Skeletal muscle tissue (tissue), 4 donors: ENCODE data around the gene ITIH2. TPM values are rescaled to one million over a fixed set of nuclear protein-coding genes. Genes with fewer than 3 reads are reported as not detected.
"Not testable (repeated sequence)": the region's sequence is repeated elsewhere in the genome, so short reads cannot be mapped to it uniquely, and the experiment has no call there.

Source experiments
- H3K27ac ChIP-seq: one replicate; pipeline ENCODE4 v1.7.0; 2013; ENCODE audit warnings: mild to moderate bottlenecking, low read depth, low read length, inconsistent platforms
- H3K27me3 ChIP-seq, 3 donors: one replicate each; pipeline ENCODE4 v1.7.0; 2013; ENCODE audit warnings: low read length in 3 of 3; ENCODE audit not compliant: control insufficient read depth in 3 of 3, insufficient read depth in 3 of 3
- H3K36me3 ChIP-seq, 3 donors: one replicate each; pipeline ENCODE4 v1.7.0; 2013; ENCODE audit warnings: low read length in 3 of 3; ENCODE audit not compliant: control insufficient read depth in 3 of 3, insufficient read depth in 3 of 3
- H3K4me1 ChIP-seq, 3 donors: one replicate each; pipeline ENCODE4 v1.7.0; 2013; ENCODE audit warnings: low read length in 3 of 3, mild to moderate bottlenecking in 3 of 3; ENCODE audit not compliant: control insufficient read depth in 3 of 3, insufficient read depth in 3 of 3
- H3K4me3 ChIP-seq, 3 donors: one replicate each; pipeline ENCODE4 v1.7.0; 2013; ENCODE audit warnings: low read length in 3 of 3
- H3K9ac ChIP-seq, 3 donors: one replicate each; pipeline ENCODE4 v1.7.0; 2013; ENCODE audit warnings: low read length in 3 of 3, mild to moderate bottlenecking in 3 of 3, moderate library complexity in 2 of 3, low read depth in 1 of 3
- H3K9me3 ChIP-seq, 3 donors: one replicate each; pipeline ENCODE4 v1.7.0; 2013; ENCODE audit warnings: low read length in 3 of 3; ENCODE audit not compliant: control insufficient read depth in 3 of 3
- total RNA-seq: library from RNA; depleted of rRNA; stranded (reverse); fragments of >200 nt; gene quantifications from one replicate; pipeline ENCODE4 v1.2.3, GENCODE V29; 2014
- donor health status: Osteomylitis.

Gene ITIH2
- total RNA-seq, 1 donor from 2014 or later = 1.6 TPM

- peaks cover 7 to 14% (median 14%) of the 10 kb centered on the region in 3 donors for H3K4me1 ChIP-seq
- peaks cover 10 to 34% (median 30%) of the 10 kb centered on the region in 3 donors for H3K27me3 ChIP-seq
- H3K36me3 ChIP-seq = no peaks in the 10 kb centered on the region
- no peak overlapping the region for H3K4me3 ChIP-seq
- H3K9ac ChIP-seq = no peak overlapping the region
- peak overlapping the region; percentile 33 for H3K27ac ChIP-seq
- no peaks in the 10 kb centered on the region for H3K9me3 ChIP-seq
These were observed 35.6 kb upstream of the ITIH2 start for GRCh38 chr10:7667262-7668141.

GRCh38 chr10:7670157-7670556, 33.0 kb upstream of the ITIH2 start:
- peaks cover 7 to 14% (median 14%) of the 10 kb centered on the region in 3 donors for H3K4me1 ChIP-seq

DNA sequence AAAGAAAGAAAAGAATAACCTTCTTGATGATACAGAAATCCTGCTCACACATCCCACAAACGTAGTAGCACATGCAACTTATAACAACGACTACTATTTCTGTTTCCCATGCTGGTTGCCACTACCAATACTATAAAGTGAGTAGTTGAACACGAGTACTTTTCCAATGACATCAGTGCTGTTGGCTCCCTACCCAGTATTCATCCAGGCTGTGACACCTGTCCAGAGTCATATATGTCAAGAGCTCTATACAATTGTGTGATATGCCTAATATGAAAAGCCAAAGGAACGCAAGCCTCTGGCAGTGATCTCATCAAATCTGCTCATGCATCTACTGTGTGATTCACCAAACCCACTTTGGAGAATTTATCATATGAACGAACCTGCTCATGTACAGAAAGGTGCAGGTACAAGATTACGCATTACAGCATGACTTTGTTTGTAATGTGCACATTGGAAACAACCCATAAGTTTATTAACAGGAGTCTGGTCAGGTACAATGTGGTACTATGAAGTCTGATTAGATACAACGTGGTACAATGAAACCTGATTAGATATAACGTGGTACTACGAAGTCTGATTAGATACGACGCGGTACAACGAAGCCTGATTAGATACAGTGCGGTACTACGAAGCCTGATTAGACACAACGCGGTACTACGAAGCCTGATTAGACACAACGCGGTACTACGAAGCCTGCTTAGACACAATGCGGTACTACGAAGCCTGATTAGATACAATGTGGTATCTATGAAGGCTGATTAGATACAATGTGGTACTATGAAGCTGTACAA, 30.6 kb upstream of the ITIH2 start:
- H3K9ac ChIP-seq = no peak overlapping the region
- H3K27me3 ChIP-seq = peaks cover 3 to 22% (median 13%) of the 10 kb centered on the region in 3 donors
- H3K4me1 ChIP-seq = peaks cover 0 to 3% (median 3%) of the 10 kb centered on the region in 3 donors
- H3K4me3 ChIP-seq = no peak overlapping the region
- H3K9me3 ChIP-seq = no peaks in the 10 kb centered on the region
- no peak overlapping the region for H3K27ac ChIP-seq
- H3K36me3 ChIP-seq = no peaks in the 10 kb centered on the region

More at GRCh38 chr10:7670157-7670556, 33.0 kb upstream of the ITIH2 start:
- Histone ChIP-seq H3K27ac (no peak overlapping the region), H3K36me3 (no peaks in the 10 kb centered on the region), H3K9me3 (no peaks in the 10 kb centered on the region), H3K4me3 (no peak overlapping the region), H3K9ac (no peak overlapping the region), H3K27me3 (peaks cover 4 to 31% (median 26%) of the 10 kb centered on the region in 3 donors)

DNA sequence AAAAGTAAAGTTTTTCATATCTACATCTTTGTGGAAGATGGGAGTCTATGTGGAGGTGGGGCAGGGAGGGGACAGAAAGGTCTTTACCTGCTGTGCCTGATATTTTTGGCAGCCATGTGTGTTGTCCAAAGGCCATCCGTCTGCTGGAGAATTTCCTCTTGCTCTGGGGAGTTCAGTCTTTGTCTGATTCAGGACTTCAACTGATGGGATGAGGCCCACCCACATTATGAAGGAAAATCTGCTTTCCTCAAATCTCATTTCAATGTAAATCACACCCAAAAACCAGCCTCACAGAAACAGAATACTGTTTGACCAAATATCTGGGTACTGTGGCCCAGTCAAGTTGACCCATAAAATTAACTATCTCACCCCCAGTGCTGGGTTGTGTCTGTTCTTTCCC, 23.9 kb upstream of the ITIH2 start:
- H3K4me1 ChIP-seq = no peaks in the 10 kb centered on the region
- no peak overlapping the region for H3K4me3 ChIP-seq
- no peaks in the 10 kb centered on the region for H3K9me3 ChIP-seq
- H3K9ac ChIP-seq = no peak overlapping the region
- H3K27me3 ChIP-seq = peaks cover 0 to 5% (median 3%) of the 10 kb centered on the region in 3 donors
- H3K27ac ChIP-seq = no peak overlapping the region
- no peaks in the 10 kb centered on the region for H3K36me3 ChIP-seq

GRCh38 chr10:7680078-7680477, 23.0 kb upstream of the ITIH2 start:
- not testable (repeated sequence) for H3K9me3 ChIP-seq, H3K27ac ChIP-seq, H3K27me3 ChIP-seq, H3K4me3 ChIP-seq, H3K9ac ChIP-seq, H3K4me1 ChIP-seq, H3K36me3 ChIP-seq

DNA sequence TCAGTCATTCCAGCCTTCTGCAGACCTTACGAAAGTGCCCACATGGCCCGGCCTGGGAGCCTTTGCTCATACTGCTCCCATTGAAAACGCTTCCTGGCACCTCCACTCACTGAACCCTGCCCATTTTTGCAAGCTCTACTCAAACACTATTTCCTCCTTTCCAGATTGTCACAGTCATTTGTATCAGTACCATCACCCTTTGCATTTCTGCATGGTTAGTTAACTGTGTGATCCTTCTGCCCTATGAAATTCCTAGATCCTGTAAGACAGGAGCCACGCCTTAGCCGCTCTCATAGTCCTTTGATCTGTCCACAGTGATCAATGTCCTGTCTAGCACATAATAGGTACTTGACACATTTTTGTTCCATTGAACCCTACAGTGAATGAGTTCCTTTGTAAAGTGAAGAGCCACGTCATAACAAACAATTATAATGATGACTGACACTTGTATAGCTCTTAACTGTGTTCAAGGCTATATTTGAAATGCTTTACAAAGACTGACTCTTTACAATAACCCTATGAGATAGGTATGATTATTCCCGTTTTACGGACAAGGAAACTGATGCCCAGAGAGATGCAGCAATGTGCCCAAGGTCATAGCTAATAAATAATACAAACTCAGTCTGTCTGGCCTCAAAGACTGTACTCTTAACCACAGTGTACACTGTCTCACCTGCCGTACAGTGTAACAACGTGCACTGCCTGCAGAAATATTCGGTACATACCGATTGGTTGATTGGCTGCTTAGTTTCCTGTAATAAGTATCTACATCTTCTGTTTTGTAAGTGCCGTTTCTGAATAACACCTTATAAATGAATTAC, 16.6 kb upstream of the ITIH2 start:
- Histone ChIP-seq H3K27ac (no peak overlapping the region), H3K27me3 (no peaks in the 10 kb centered on the region), H3K9ac (no peak overlapping the region), H3K36me3 (no peaks in the 10 kb centered on the region), H3K9me3 (peaks cover 0 to 6% (median 2%) of the 10 kb centered on the region in 3 donors), H3K4me1 (no peaks in the 10 kb centered on the region), H3K4me3 (no peak overlapping the region)

GRCh38 chr10:7687228-7687907, 15.7 kb upstream of the ITIH2 start:
- Histone ChIP-seq H3K9ac (no peak overlapping the region), H3K27me3 (no peaks in the 10 kb centered on the region), H3K36me3 (no peaks in the 10 kb centered on the region), H3K4me3 (no peak overlapping the region), H3K27ac (no peak overlapping the region), H3K4me1 (no peaks in the 10 kb centered on the region), H3K9me3 (peaks cover 0 to 10% (median 2%) of the 10 kb centered on the region in 3 donors)

- Histone ChIP-seq H3K9ac (no peak overlapping the region), H3K36me3 (no peaks in the 10 kb centered on the region), H3K4me1 (no peaks in the 10 kb centered on the region), H3K27me3 (no peaks in the 10 kb centered on the region), H3K9me3 (peaks cover 0 to 10% (median under 1%) of the 10 kb centered on the region in 3 donors), H3K4me3 (no peak overlapping the region), H3K27ac (no peak overlapping the region)
These were observed 13.5 kb upstream of the ITIH2 start for GRCh38 chr10:7689591-7689990.

- not testable (repeated sequence) for H3K4me1 ChIP-seq, H3K36me3 ChIP-seq, H3K9me3 ChIP-seq, H3K9ac ChIP-seq, H3K4me3 ChIP-seq, H3K27ac ChIP-seq, H3K27me3 ChIP-seq
These were observed 12.1 kb upstream of the ITIH2 start for GRCh38 chr10:7690885-7691597.
